ENCODE results near the gene SNF8. TPM values are rescaled to one million over a fixed set of nuclear protein-coding genes. Genes with fewer than 3 reads are reported as not detected.

Gene SNF8, protein sequence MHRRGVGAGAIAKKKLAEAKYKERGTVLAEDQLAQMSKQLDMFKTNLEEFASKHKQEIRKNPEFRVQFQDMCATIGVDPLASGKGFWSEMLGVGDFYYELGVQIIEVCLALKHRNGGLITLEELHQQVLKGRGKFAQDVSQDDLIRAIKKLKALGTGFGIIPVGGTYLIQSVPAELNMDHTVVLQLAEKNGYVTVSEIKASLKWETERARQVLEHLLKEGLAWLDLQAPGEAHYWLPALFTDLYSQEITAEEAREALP
- 57.1 and 117 TPM in 2 replicates for total RNA-seq

GRCh38 chr17:48944515-48945260 is at the start of gene SNF8:
SNF8 (minus strand) TSS chr17:48944842; CDS start chr17:48944734, 108 bp downstream.

GRCh38 chr17:48908047-48908843 is 36.4 kb downstream of the SNF8 start, which contains the start of gene UBE2Z:
UBE2Z (plus strand) TSS chr17:48908407; CDS start chr17:48908504, 97 bp downstream.

Other genes with a start within 250 kb of the SNF8 start
- not detected in 2 replicates for gene PRAC1, start 222.3 kb downstream of the SNF8 start, total RNA-seq
- gene PRAC2, start 221.7 kb downstream of the SNF8 start, total RNA-seq: not detected in 2 replicates
- not detected in 2 replicates for gene HOXB13, start 216.1 kb downstream of the SNF8 start, total RNA-seq
- not detected in 2 replicates for gene TTLL6, start 127.6 kb downstream of the SNF8 start, total RNA-seq
- 58.7 and 67.0 TPM in 2 replicates for gene CALCOCO2, start 113.8 kb downstream of the SNF8 start, total RNA-seq
- gene ATP5MC1, start 52.1 kb downstream of the SNF8 start, total RNA-seq: 65.1 and 70.8 TPM in 2 replicates
- gene UBE2Z, start 36.4 kb downstream of the SNF8 start, total RNA-seq: 71.9 and 81.2 TPM in 2 replicates
- not detected in 2 replicates for gene GIP, start 23.8 kb upstream of the SNF8 start, total RNA-seq
- gene IGF2BP1, start 52.5 kb upstream of the SNF8 start, total RNA-seq: 5.1 and 8.5 TPM in 2 replicates
- not detected in 2 replicates for gene B4GALNT2, start 187.9 kb upstream of the SNF8 start, total RNA-seq

Measured in pericardium fibroblast (primary cell).